GM18498 (cell line): ENCODE results near the gene ATF5.

Experiments used
- ATAC-seq: cut with Tn5 transposase; IDR thresholded peaks from one replicate; pipeline ENCODE4 v1.9.1; 2021; ENCODE audit warnings: mild to moderate bottlenecking, moderate library complexity; ENCODE audit not compliant: unreplicated experiment

ATF5 gene

GRCh38 chr19:49894879-49895565, 34.0 kb upstream of the ATF5 start:
- no peak for ATAC-seq

- no peak for ATAC-seq
Measured at GRCh38 chr19:49895566-49896297, 33.3 kb upstream of the ATF5 start.

GRCh38 chr19:49896863-49897621, 32.0 kb upstream of the ATF5 start, which contains the start of gene IL4I1:
Gene IL4I1, minus strand, starts transcription at chr19:49896887. Its CDS starts 727 bp downstream, at chr19:49896160.
- ATAC-seq, result peak; percentile 59

- no peak for ATAC-seq
Measured at GRCh38 chr19:49904136-49904535, 24.9 kb upstream of the ATF5 start.

GRCh38 chr19:49906879-49907564, 22.0 kb upstream of the ATF5 start:
- no peak for ATAC-seq

- ATAC-seq, result no peak
Measured at GRCh38 chr19:49907745-49908446, 21.1 kb upstream of the ATF5 start.

GRCh38 chr19:49908480-49909420, 20.3 kb upstream of the ATF5 start:
- ATAC-seq, result no peak

GRCh38 chr19:49910179-49910578, 18.8 kb upstream of the ATF5 start:
- ATAC-seq, result no peak

- no peak for ATAC-seq
Measured at GRCh38 chr19:49911381-49912145, 17.4 kb upstream of the ATF5 start.

- no peak for ATAC-seq
Measured at GRCh38 chr19:49912965-49913685, 15.9 kb upstream of the ATF5 start.

GRCh38 chr19:49913720-49914119, 15.3 kb upstream of the ATF5 start:
- ATAC-seq, result no peak

- no peak for ATAC-seq
Measured at GRCh38 chr19:49915271-49915670, 13.7 kb upstream of the ATF5 start.

- no peak for ATAC-seq
Measured at GRCh38 chr19:49916839-49917733, 11.9 kb upstream of the ATF5 start.

GRCh38 chr19:49918089-49918488, 10.9 kb upstream of the ATF5 start:
- no peak for ATAC-seq

- ATAC-seq, result no peak
Measured at GRCh38 chr19:49920624-49921363, 8.2 kb upstream of the ATF5 start.
